Measurements from ENCODE around the gene CALCOCO2.
"Not testable (repeated sequence)": the region's sequence is repeated elsewhere in the genome, so short reads cannot be mapped to it uniquely, and the experiment has no call there.

GRCh38 chr17:48796163-48796522, 34.7 kb upstream of the CALCOCO2 start:
- TF ChIP-seq, protein P1, sequence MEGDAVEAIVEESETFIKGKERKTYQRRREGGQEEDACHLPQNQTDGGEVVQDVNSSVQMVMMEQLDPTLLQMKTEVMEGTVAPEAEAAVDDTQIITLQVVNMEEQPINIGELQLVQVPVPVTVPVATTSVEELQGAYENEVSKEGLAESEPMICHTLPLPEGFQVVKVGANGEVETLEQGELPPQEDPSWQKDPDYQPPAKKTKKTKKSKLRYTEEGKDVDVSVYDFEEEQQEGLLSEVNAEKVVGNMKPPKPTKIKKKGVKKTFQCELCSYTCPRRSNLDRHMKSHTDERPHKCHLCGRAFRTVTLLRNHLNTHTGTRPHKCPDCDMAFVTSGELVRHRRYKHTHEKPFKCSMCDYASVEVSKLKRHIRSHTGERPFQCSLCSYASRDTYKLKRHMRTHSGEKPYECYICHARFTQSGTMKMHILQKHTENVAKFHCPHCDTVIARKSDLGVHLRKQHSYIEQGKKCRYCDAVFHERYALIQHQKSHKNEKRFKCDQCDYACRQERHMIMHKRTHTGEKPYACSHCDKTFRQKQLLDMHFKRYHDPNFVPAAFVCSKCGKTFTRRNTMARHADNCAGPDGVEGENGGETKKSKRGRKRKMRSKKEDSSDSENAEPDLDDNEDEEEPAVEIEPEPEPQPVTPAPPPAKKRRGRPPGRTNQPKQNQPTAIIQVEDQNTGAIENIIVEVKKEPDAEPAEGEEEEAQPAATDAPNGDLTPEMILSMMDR (IDR thresholded peaks at IDR 0.05) = not testable (repeated sequence)
- TF ChIP-seq POLR2A (IDR thresholded peaks at IDR 0.05) = not testable (repeated sequence)
